Neural crest cell (in vitro differentiated cells): Measurements from ENCODE around the gene KY. TPM values are rescaled to one million over a fixed set of nuclear protein-coding genes. Genes with fewer than 3 reads are reported as not detected.

Source experiments
- DNase-seq: peaks from one replicate; pipeline ENCODE4 v3.0.0; 2021; ENCODE audit warnings: low read depth, mixed read lengths, low spot score
- H3K27ac Mint-ChIP-seq: one replicate; pipeline ENCODE4 v1.8.0; 2021; ENCODE audit warnings: mild to moderate bottlenecking, mixed read lengths; ENCODE audit not compliant: unreplicated experiment
- H3K27me3 Mint-ChIP-seq: 2 replicates; pipeline ENCODE4 v1.8.0; 2021; ENCODE audit warnings: low read depth, mild to moderate bottlenecking, mixed read lengths
- H3K36me3 Mint-ChIP-seq: 2 replicates; pipeline ENCODE4 v1.8.0; 2021; ENCODE audit warnings: low read depth, mild to moderate bottlenecking, mixed read lengths
- H3K4me1 Mint-ChIP-seq: 2 replicates; pipeline ENCODE4 v1.8.0; 2021; ENCODE audit warnings: mixed read lengths
- H3K4me3 Mint-ChIP-seq: one replicate; pipeline ENCODE4 v1.8.0; 2021; ENCODE audit warnings: mild to moderate bottlenecking, mixed read lengths
- H3K9me3 Mint-ChIP-seq: 2 replicates; pipeline ENCODE4 v1.8.0; 2021; ENCODE audit warnings: mixed read lengths
- CTCF ChIP-seq: fragments of 200-600 bp; sonication (generic); conservative IDR thresholded peaks from 2 replicates; pipeline ENCODE4 v1.5.0; 2021; ENCODE audit warnings: antibody characterized with exemption, mild to moderate bottlenecking
- total RNA-seq: library from RNA; stranded (reverse); gene quantifications from 2 replicates; pipeline ENCODE4 v1.2.1, GENCODE V29; 2021

Gene KY
- total RNA-seq, 1 donor from 2014 or later, result 0.33 TPM

DNA sequence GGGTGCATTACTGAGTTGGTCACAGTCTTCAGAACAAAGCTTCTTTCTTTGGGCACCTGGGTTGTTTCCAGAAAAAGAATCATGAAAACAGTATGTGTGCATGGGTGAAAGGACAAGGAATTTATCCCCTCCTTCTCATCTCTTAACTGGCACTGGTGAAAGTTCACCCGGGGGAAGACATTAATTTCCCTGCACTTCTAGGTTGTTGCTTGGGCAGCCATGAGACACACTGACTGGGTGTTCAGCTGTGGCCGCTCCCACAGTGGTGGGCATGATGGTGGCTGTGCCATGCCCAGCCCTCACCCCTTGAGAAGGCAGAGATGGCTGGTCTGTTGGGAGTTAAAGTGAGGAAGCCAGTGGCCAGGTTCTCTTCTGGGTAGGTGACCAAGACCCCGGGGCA lies 16.6 kb upstream of the KY start:
- no peak for TF ChIP-seq CTCF
- no peaks in the 10 kb centered on the region for H3K36me3 Mint-ChIP-seq
- H3K27me3 Mint-ChIP-seq, result peaks cover 6% of the 10 kb centered on the region
- no peaks in the 10 kb centered on the region for H3K9me3 Mint-ChIP-seq
- H3K4me1 Mint-ChIP-seq, result peaks cover 4% of the 10 kb centered on the region
- no peak for DNase-seq
- H3K27ac Mint-ChIP-seq, result no peak overlapping the region
- H3K4me3 Mint-ChIP-seq, result no peak overlapping the region

DNA sequence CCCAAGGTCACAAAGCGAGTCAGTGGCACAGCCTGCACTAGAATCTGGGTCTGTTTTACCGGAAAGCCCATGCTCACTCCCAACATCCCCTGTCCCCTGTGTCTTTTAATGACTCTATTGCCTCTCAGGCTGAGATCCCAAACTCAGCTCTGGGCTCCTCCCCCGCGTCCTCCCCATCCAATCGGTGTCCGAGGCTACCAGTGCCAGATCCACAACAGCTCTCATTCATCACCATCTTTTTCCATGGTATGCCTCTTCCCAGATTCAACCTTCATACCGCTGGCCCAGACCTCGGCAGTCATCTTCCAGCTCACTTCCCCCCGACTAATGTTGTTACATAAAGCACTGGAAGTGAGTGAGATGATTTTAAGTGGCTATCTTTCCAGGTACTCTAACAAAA lies 16.1 kb upstream of the KY start:
- Mint-ChIP-seq H3K4me1 (peaks cover 4% of the 10 kb centered on the region), H3K4me3 (no peak overlapping the region), H3K9me3 (no peaks in the 10 kb centered on the region), H3K36me3 (no peaks in the 10 kb centered on the region), H3K27ac (no peak overlapping the region), H3K27me3 (peaks cover 6% of the 10 kb centered on the region)
- no peak for TF ChIP-seq CTCF
- DNase-seq, result no peak

DNA sequence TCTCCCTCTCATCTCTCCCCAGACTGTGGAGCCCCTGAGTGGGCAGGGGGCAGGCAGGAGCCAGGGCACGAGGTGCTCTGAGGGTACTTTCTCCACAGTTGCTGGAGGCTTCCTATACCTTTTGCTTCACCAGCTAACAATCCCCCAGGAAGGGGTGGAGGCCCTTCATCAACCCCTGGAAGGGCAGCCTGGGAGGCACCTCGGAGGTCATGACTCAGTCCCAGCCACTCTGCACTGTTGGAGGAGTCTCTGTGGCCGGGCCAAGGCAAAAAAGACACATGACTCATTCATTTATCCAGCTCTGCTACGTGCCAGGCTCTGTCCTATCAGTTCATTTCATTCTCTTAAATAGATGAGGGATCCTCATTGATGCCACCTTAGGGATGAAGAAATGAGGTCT lies 15.6 kb upstream of the KY start:
- no peak for TF ChIP-seq CTCF
- H3K27ac Mint-ChIP-seq, result no peak overlapping the region
- no peak overlapping the region for H3K4me3 Mint-ChIP-seq
- DNase-seq, result no peak
- no peaks in the 10 kb centered on the region for H3K36me3 Mint-ChIP-seq
- H3K27me3 Mint-ChIP-seq, result peaks cover 6% of the 10 kb centered on the region
- H3K4me1 Mint-ChIP-seq, result peaks cover 4% of the 10 kb centered on the region
- peaks cover under 1% of the 10 kb centered on the region for H3K9me3 Mint-ChIP-seq

GRCh38 chr3:134666052-134666451 lies 15.2 kb upstream of the KY start:
- H3K27me3 Mint-ChIP-seq, result peaks cover 6% of the 10 kb centered on the region
- peaks cover 4% of the 10 kb centered on the region for H3K4me1 Mint-ChIP-seq
- H3K36me3 Mint-ChIP-seq, result no peaks in the 10 kb centered on the region
- peaks cover 2% of the 10 kb centered on the region for H3K9me3 Mint-ChIP-seq
- TF ChIP-seq CTCF, result no peak
- no peak overlapping the region for H3K4me3 Mint-ChIP-seq
- no peak for DNase-seq
- H3K27ac Mint-ChIP-seq, result no peak overlapping the region

GRCh38 chr3:134665243-134665642 lies 14.4 kb upstream of the KY start:
- Mint-ChIP-seq H3K27me3 (peaks cover 2% of the 10 kb centered on the region), H3K9me3 (peaks cover 2% of the 10 kb centered on the region), H3K36me3 (no peaks in the 10 kb centered on the region), H3K27ac (no peak overlapping the region), H3K4me1 (peaks cover 4% of the 10 kb centered on the region), H3K4me3 (no peak overlapping the region)
- DNase-seq, result no peak
- no peak for TF ChIP-seq CTCF
